Fibroblast of lung (primary cell): ENCODE measurements around the gene FAAP20.

Experiments
- EZH2 ChIP-seq: IDR thresholded peaks from 2 replicates; pipeline ENCODE4 v1.5.1; 2012; ENCODE audit warnings: low read length, control low read depth, mild to moderate bottlenecking; ENCODE audit errors: missing control alignments
- TF ChIP-seq, protein P1 (sequence below), 2 donors: IDR thresholded peaks in 1 of 2; conservative IDR thresholded peaks in 1 of 2; 1 replicate in 1 of 2; 2 replicates in 1 of 2; pipeline ENCODE4 v1.5.1; 2011 to 2012; ENCODE audit warnings: low read length in 2 of 2, control low read depth in 1 of 2, inconsistent platforms in 1 of 2, low read depth in 1 of 2, mild to moderate bottlenecking in 1 of 2

GRCh38 chr1:2224170-2224584, 29.6 kb upstream of the FAAP20 start:
- TF ChIP-seq, protein P1, sequence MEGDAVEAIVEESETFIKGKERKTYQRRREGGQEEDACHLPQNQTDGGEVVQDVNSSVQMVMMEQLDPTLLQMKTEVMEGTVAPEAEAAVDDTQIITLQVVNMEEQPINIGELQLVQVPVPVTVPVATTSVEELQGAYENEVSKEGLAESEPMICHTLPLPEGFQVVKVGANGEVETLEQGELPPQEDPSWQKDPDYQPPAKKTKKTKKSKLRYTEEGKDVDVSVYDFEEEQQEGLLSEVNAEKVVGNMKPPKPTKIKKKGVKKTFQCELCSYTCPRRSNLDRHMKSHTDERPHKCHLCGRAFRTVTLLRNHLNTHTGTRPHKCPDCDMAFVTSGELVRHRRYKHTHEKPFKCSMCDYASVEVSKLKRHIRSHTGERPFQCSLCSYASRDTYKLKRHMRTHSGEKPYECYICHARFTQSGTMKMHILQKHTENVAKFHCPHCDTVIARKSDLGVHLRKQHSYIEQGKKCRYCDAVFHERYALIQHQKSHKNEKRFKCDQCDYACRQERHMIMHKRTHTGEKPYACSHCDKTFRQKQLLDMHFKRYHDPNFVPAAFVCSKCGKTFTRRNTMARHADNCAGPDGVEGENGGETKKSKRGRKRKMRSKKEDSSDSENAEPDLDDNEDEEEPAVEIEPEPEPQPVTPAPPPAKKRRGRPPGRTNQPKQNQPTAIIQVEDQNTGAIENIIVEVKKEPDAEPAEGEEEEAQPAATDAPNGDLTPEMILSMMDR (conservative IDR thresholded peaks at IDR 0.05 in 1 of 2, IDR thresholded peaks at IDR 0.05 in 1 of 2; ENCODE audit: low read depth in 1 of 2, low read length in 2 of 2): no peak
- TF ChIP-seq EZH2: no peak
